Activated CD4-positive, alpha-beta memory T cell treated with anti-CD3 and anti-CD28 coated beads, Interleukin-2, amount 10 ng/mL, durations not matched to agents 7 days and 5 days (primary cell): ENCODE data around the gene WFIKKN2. TPM values are rescaled to one million over a fixed set of nuclear protein-coding genes. Genes with fewer than 3 reads are reported as not detected.

ENCODE experiments used
- CTCF ChIA-PET: fragments of 350-600 bp; sonication (Branson Sonifier 250); formaldehyde crosslinking; loops from one replicate; lab custom pipeline; 2021; ENCODE audit warnings: antibody characterized with exemption, inconsistent platforms; lab: Charles Lee
- POLR2A ChIA-PET: fragments of 350-600 bp; sonication (Branson Sonifier 250); formaldehyde crosslinking; loops from one replicate; lab custom pipeline; 2021; ENCODE audit warnings: antibody characterized with exemption; lab: Charles Lee
- DNase-seq: peaks from one replicate; pipeline ENCODE4 v3.0.0-alpha.2; 2020
- H3K27ac Mint-ChIP-seq: one replicate; pipeline ENCODE4 v1.8.0; 2021; ENCODE audit warnings: mild to moderate bottlenecking, mixed read lengths
- H3K27me3 Mint-ChIP-seq: one replicate; pipeline ENCODE4 v1.8.0; 2021; ENCODE audit warnings: mixed read lengths
- H3K36me3 Mint-ChIP-seq: one replicate; pipeline ENCODE4 v1.8.0; 2021; ENCODE audit warnings: low read depth, mixed read lengths
- H3K4me1 Mint-ChIP-seq: one replicate; pipeline ENCODE4 v1.8.0; 2021; ENCODE audit warnings: mixed read lengths
- H3K4me3 Mint-ChIP-seq: one replicate; pipeline ENCODE4 v1.8.0; 2021; ENCODE audit warnings: mild to moderate bottlenecking, mixed read lengths
- H3K9me3 Mint-ChIP-seq: one replicate; pipeline ENCODE4 v1.8.0; 2021; ENCODE audit warnings: mixed read lengths
- total RNA-seq, 2 experiments: library from RNA; stranded (reverse); gene quantifications; one replicate each; pipeline ENCODE4 v1.2.3, GENCODE V29; 2021

The WFIKKN2 gene
- total RNA-seq, 2 experiments from 2014 or later, result not detected

DNA sequence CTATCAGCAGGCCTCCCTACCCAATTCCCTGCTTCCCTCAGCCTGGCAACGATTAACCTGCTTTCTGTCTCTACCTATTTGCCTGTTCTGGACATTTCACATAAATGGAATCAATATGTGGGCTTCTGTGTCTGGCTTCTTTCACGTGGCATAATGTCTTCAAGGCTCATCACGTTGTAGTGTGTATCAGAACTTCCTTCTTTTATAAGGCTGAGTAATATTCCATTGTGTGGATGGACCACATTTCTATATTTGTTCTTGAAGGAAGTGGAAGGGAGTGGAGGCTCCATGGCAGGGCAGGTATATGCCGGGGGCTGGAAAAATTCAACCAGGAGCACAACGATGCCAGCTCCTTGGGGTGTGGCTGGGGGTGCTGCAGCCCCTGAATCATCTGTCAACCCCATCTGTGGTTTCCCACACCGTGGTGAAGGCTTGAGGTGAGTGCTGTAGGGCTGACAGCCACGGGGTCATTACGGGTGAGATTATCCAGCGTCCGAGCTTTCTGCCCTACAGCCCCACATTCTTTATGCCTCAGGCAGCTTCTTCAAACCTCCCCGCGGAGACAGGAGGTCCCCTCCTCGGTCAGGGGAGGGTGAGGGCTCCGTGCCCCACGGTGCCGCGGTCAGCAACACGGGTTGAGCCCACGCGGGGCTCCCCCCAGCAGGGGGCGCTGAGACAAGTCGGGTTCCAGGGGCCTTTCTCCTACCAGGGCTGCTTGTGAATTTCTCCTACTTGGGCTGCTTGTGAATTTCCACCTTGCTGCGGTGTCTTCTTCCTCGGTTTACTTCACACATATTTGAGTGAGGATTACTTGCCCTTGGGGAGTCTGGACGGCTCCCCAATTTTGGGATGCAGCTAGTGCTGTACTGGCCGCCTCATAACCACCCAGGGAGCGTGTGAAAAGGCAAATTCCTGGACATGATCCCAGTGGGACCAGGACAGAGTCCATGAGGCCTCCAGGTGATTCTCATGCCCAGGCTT lies 18.3 kb upstream of the WFIKKN2 start:
- no peaks in the 10 kb centered on the region for H3K9me3 Mint-ChIP-seq
- peaks cover 27% of the 10 kb centered on the region for H3K4me1 Mint-ChIP-seq
- CTCF ChIA-PET, result interaction anchor here (0.6 to 2.2 kb wide), 15 partner anchors 10 to 140 kb away, joined by 3 to 14 read pairs (median 4); partner anchors contain the start of gene ANKRD40CL
- H3K4me3 Mint-ChIP-seq, result no peak overlapping the region
- H3K27me3 Mint-ChIP-seq, result peaks cover 34% of the 10 kb centered on the region
- H3K27ac Mint-ChIP-seq, result no peak overlapping the region
- DNase-seq, result peak; percentile 54
- POLR2A ChIA-PET, result no interaction called here
- H3K36me3 Mint-ChIP-seq, result no peaks in the 10 kb centered on the region

DNA sequence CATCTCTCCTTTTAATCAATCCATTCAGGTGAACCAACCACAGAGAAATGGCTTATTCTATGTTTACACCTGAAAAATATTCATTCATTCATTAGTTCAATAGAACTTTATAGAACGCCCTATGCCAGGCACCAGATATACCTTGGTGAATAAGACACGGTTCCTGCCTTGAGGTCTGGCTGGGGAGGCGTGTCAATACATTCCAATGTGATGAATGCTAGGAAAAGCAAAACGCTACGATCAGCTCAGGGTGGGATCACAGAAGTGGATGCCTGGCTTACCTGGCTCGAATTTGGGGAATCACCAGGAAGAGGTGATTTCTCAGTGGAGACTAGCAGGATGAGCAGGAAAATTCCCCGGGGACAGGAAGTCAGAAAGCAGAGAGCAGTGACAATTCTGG lies 17.5 kb upstream of the WFIKKN2 start:
- H3K36me3 Mint-ChIP-seq, result no peaks in the 10 kb centered on the region
- no peaks in the 10 kb centered on the region for H3K9me3 Mint-ChIP-seq
- H3K27ac Mint-ChIP-seq, result no peak overlapping the region
- POLR2A ChIA-PET, result no interaction called here
- CTCF ChIA-PET, result interaction anchor here (1.0 to 2.2 kb wide), 9 partner anchors 11 to 139 kb away, joined by 3 to 14 read pairs (median 6); partner anchors contain the start of gene ANKRD40CL
- peaks cover 36% of the 10 kb centered on the region for H3K27me3 Mint-ChIP-seq
- DNase-seq, result no peak
- H3K4me3 Mint-ChIP-seq, result no peak overlapping the region
- H3K4me1 Mint-ChIP-seq, result peaks cover 27% of the 10 kb centered on the region

DNA sequence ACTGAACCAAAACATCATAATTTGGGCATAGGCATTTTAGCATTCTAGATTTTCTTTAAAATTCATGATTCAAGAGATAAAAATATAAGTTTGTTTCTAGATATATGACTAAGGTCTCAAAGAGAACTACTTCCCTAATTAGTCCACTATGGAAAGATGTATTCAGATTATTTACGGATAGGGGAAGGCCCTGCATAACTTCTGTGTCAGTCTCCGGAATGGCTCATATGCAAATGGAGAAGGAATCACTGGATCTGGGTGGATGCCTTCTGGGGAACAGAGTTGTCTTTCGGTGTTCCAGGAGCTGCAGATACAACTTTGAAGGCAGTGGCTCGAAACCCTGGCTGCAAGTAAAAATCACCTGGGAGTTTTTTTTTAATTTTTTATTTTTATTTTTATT lies 17.1 kb upstream of the WFIKKN2 start:
- Mint-ChIP-seq H3K36me3 (no peaks in the 10 kb centered on the region), H3K9me3 (no peaks in the 10 kb centered on the region), H3K27ac (no peak overlapping the region), H3K4me1 (peaks cover 27% of the 10 kb centered on the region), H3K27me3 (peaks cover 36% of the 10 kb centered on the region), H3K4me3 (no peak overlapping the region)
- ChIA-PET CTCF (interaction anchor here (0.8 to 2.2 kb wide), 6 partner anchors 24 to 178 kb away, joined by 3 to 14 read pairs (median 3); partner anchors contain the start of gene ANKRD40CL), POLR2A (interaction anchor here (0.9 to 1.0 kb wide), 2 partner anchors 20 to 48 kb away, joined by 3 read pairs; partner anchors contain the start of gene TOB1)
- no peak for DNase-seq

DNA sequence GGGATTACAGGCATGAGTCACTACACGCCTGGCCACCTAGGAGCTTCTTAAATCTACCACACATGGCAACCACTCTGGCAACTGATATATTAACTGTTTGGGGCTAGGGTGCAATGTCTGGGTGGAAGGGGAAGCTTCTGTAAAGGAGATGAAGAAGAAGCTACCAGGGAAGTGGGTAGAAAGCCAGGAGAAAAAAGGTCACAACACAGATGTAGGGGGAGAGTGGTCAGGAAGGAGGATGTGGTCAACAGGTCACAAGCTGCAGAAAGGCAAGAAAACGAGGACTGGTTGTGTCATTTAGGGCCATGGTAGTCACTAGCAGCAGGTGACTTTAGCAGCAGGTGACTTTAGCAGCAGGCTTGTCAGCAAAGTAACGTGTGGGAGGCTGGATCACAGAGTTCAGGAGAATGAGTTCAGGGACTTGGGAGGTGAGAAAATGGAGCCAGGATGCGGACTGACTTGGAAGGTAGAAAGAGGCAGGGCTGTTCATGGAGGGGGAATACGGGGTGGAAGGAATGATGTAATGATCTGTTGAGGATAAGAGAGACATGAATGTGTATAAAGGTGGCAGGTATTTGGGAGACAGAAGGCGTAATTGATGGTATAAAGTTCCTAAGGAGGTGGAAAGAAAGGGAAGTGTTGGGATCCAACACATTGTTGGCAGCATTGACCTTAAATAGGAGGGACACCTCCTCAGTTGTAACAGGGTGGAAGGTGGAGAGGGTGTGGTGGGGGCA lies 16.3 kb upstream of the WFIKKN2 start:
- peaks cover 27% of the 10 kb centered on the region for H3K4me1 Mint-ChIP-seq
- no peak overlapping the region for H3K27ac Mint-ChIP-seq
- H3K27me3 Mint-ChIP-seq, result peaks cover 35% of the 10 kb centered on the region
- ChIA-PET POLR2A (interaction anchor here (0.9 to 1.0 kb wide), 2 partner anchors 19 to 47 kb away, joined by 3 read pairs; partner anchors contain the start of gene TOB1), CTCF (interaction anchor here (0.8 to 2.2 kb wide), 5 partner anchors 23 to 177 kb away, joined by 3 to 14 read pairs (median 3); no protein-coding TSS in a partner anchor)
- peak; percentile 19 for DNase-seq
- no peaks in the 10 kb centered on the region for H3K36me3 Mint-ChIP-seq
- H3K9me3 Mint-ChIP-seq, result peaks cover 5% of the 10 kb centered on the region
- H3K4me3 Mint-ChIP-seq, result no peak overlapping the region

DNA sequence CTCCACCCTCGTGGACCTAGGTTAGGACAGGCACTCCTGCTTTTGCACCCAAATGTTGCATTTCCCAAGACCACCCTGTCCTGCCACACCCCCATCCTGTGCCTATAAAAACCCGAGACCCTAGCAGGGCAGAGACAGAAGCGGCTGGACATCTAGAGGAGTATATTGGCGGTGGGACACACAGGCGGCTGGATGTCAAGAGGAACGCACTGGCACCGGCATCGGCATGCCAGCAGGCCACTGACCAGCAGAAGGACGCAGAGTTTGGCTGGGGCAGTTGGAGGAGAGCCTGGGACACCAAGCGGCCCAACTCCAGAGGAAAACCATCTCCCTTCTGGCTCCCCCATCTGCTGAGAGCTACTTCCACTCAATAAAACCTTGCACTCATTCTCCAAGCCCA lies 14.7 kb upstream of the WFIKKN2 start:
- Mint-ChIP-seq H3K36me3 (no peaks in the 10 kb centered on the region), H3K9me3 (peaks cover 5% of the 10 kb centered on the region), H3K4me3 (no peak overlapping the region), H3K4me1 (peaks cover 27% of the 10 kb centered on the region), H3K27ac (no peak overlapping the region), H3K27me3 (peaks cover 33% of the 10 kb centered on the region)
- ChIA-PET CTCF (interaction anchor here (0.5 to 0.9 kb wide), 2 partner anchors 16 to 32 kb away, joined by 3 to 6 read pairs; no protein-coding TSS in a partner anchor), POLR2A (no interaction called here)
- DNase-seq, result no peak

DNA sequence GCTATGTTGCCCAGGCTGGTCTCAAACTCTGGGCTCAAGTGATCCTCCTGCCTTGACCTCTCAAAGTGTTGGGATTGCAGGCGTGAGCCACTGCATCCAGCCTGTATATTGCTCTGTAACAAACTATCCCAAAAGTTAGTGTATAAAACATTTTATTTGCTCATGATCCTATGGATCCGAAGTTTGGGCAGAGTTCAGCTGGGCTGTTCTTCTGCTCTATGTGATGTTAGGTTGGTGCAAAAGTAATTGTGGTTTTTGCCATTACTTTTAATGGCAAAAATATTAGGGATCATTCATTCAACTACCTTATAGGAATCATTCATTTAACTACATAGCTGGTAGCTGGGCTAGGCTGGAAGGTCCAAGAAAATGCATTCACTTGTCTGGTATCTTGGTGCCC lies 12.8 kb upstream of the WFIKKN2 start:
- peaks cover 27% of the 10 kb centered on the region for H3K27me3 Mint-ChIP-seq
- ChIA-PET POLR2A (no interaction called here), CTCF (interaction anchor here (1.1 to 2.3 kb wide), 2 partner anchors 19 to 43 kb away, joined by 3 to 8 read pairs; no protein-coding TSS in a partner anchor)
- peaks cover 5% of the 10 kb centered on the region for H3K9me3 Mint-ChIP-seq
- H3K36me3 Mint-ChIP-seq, result no peaks in the 10 kb centered on the region
- no peak overlapping the region for H3K4me3 Mint-ChIP-seq
- H3K4me1 Mint-ChIP-seq, result peaks cover 22% of the 10 kb centered on the region
- no peak for DNase-seq
- H3K27ac Mint-ChIP-seq, result no peak overlapping the region

DNA sequence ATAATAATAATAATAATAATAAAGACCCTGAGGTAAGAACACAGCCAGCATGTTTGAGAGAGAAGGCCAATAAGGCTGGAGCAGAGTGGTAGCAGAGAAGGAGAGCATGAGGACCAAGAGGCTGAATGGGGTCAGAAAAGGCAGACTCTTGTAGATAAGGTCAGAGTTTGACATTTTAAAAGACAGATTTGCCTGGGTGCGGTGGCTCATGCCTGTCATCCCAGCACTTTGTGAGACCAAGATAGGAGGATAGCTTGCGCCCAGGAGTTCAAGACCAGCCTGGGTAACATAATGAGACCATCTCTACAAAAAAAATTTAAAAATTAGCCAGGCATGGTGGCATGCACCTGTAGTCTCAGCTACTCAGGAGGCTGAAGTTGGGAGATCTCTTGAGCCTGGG lies 11.0 kb upstream of the WFIKKN2 start:
- no peak overlapping the region for H3K27ac Mint-ChIP-seq
- H3K4me3 Mint-ChIP-seq, result no peak overlapping the region
- H3K9me3 Mint-ChIP-seq, result peaks cover 5% of the 10 kb centered on the region
- no peaks in the 10 kb centered on the region for H3K36me3 Mint-ChIP-seq
- DNase-seq, result no peak
- H3K27me3 Mint-ChIP-seq, result peaks cover 23% of the 10 kb centered on the region
- peaks cover 19% of the 10 kb centered on the region for H3K4me1 Mint-ChIP-seq
- POLR2A ChIA-PET, result no interaction called here
- CTCF ChIA-PET, result no interaction called here

DNA sequence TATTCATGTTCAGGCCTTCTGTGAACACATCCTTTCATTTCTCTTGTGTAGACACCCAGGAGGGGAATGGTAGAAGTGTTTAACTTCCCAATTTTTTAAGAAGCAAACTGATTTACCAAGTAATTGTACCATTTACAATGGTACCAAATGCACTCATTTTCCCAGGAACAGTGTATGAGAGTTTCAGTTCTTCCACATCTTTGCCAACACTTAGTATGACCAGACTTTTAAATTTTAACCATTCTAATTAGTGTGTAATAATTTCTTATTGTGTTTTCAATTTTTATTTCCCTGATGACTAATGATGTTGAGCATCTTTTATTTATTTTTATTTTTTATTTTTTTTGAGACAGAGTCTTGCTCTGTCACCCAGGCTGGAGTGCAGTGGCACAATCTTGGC lies 10.2 kb upstream of the WFIKKN2 start:
- no peak for DNase-seq
- Mint-ChIP-seq H3K4me3 (no peak overlapping the region), H3K27me3 (peaks cover 22% of the 10 kb centered on the region), H3K27ac (no peak overlapping the region), H3K4me1 (peaks cover 20% of the 10 kb centered on the region), H3K9me3 (peaks cover 5% of the 10 kb centered on the region), H3K36me3 (no peaks in the 10 kb centered on the region)
- POLR2A ChIA-PET, result interaction anchor here (0.7 kb wide), 1 partner anchor 30 kb away, joined by 5 read pairs; no protein-coding TSS in a partner anchor
- CTCF ChIA-PET, result no interaction called here

DNA sequence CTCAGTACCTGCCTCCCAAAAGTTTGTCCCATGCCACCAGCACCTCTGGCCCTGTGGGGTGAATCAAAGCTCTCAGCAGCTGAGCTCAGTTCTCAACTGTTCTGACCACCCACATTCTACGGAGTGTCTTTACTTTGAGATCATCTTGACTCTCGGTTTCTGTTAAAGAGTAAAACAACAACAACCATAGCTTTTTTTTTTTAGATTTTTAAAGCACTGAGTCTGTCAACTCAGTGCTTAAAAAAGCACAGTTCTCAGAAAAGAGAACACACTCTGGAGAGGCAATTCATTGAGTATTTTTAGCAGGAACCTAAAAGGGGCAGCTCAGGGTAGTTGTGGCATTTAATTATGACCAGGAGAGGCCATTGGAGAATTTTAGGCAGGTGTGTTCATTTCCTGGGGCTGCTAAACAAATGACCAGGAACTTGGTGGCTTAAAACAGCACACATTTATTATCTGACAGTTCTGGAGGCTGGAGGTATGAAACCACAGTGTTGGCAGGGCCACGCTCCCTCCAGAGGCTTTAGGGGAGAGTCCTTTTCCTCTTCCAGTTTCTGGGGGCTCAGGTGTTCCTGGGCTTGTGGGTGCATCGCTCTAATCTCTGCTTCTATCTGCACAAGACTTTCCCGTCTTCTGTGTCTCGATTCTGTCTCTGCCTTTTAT lies 6.7 kb upstream of the WFIKKN2 start:
- ChIA-PET POLR2A (no interaction called here), CTCF (interaction anchor here (0.6 to 2.3 kb wide), 6 partner anchors 11 to 46 kb away, joined by 3 to 8 read pairs (median 4); no protein-coding TSS in a partner anchor)
- peaks cover 9% of the 10 kb centered on the region for H3K27me3 Mint-ChIP-seq
- peaks cover 3% of the 10 kb centered on the region for H3K9me3 Mint-ChIP-seq
- H3K4me1 Mint-ChIP-seq, result peaks cover 12% of the 10 kb centered on the region
- DNase-seq, result no peak
- H3K27ac Mint-ChIP-seq, result peak overlapping the region; percentile 12
- H3K4me3 Mint-ChIP-seq, result no peak overlapping the region
- no peaks in the 10 kb centered on the region for H3K36me3 Mint-ChIP-seq

DNA sequence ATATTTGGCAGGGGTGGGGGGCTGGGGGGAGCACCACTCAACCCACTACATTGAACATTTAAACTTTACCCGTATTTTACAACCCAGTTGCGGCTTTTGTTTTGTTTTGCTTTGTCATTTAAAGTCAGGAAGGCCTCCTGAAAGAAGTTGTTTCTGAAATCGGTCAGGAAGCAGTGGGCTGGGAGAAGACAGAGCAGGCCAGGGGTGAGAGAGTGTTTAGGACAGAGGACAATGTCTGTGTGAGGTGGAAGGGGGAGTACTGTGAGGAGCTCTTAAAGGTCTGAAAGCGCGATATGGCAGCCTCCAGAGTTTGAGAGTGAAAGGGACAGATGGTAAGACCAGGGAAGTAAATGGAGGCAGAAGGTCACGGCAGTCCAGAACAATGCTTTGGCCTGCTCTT lies 6.1 kb upstream of the WFIKKN2 start:
- DNase-seq, result no peak
- Mint-ChIP-seq H3K4me3 (no peak overlapping the region), H3K36me3 (no peaks in the 10 kb centered on the region), H3K9me3 (no peaks in the 10 kb centered on the region), H3K27ac (peak overlapping the region; percentile 12), H3K27me3 (peaks cover 11% of the 10 kb centered on the region), H3K4me1 (peaks cover 12% of the 10 kb centered on the region)
- ChIA-PET POLR2A (no interaction called here), CTCF (interaction anchor here (1.7 to 2.3 kb wide), 2 partner anchors 12 to 13 kb away, joined by 7 to 8 read pairs; no protein-coding TSS in a partner anchor)

DNA sequence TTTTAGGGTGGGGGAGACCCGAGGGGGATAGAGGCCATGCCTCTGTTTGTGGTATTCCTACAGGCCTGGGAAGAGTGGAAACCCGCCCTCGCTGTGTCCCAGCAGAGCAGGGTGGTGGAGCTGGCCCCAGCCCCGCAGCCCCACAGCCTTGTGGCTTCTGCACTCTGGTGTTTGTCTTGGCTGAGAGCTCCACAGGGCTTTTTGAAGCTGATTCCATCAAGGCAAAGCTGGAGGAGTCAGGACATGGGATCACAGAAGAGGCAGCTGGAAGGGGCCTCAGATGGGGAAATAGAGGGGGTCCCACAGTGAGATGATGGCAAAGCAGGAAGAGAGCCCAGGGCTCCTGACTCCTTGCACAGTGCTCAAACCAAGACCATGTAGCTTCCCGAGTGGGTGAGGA lies 5.0 kb upstream of the WFIKKN2 start:
- peaks cover 19% of the 10 kb centered on the region for H3K27me3 Mint-ChIP-seq
- POLR2A ChIA-PET, result no interaction called here
- DNase-seq, result no peak
- H3K27ac Mint-ChIP-seq, result no peak overlapping the region
- H3K9me3 Mint-ChIP-seq, result no peaks in the 10 kb centered on the region
- no peaks in the 10 kb centered on the region for H3K36me3 Mint-ChIP-seq
- no peak overlapping the region for H3K4me3 Mint-ChIP-seq
- H3K4me1 Mint-ChIP-seq, result peaks cover 12% of the 10 kb centered on the region
- CTCF ChIA-PET, result interaction anchor here (1.7 to 2.3 kb wide), 2 partner anchors 12 to 13 kb away, joined by 7 to 8 read pairs; no protein-coding TSS in a partner anchor

DNA sequence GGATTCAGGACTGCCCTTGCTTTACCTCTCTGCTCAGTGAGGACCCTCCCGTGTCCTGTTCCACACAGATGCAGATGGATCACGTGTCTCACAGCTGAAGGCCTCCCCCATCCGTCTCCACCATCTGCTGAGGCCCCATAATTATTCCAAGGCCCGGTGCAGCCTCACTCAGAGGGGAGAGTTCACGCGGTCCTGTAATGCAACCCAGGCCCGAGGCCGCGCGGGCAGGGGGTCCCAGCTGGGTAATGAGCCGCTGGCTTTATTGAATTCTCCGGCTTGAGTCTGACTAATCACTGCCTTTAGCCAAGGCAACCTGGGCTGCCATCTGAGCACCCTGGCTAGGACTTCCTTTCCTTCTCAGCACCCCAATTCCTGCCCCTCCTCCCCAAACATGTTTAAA lies 4.4 kb upstream of the WFIKKN2 start:
- CTCF ChIA-PET, result interaction anchor here (2.3 kb wide), 1 partner anchor 14 kb away, joined by 8 read pairs; no protein-coding TSS in a partner anchor
- Mint-ChIP-seq H3K9me3 (no peaks in the 10 kb centered on the region), H3K27me3 (peaks cover 24% of the 10 kb centered on the region), H3K4me3 (no peak overlapping the region), H3K27ac (no peak overlapping the region), H3K36me3 (no peaks in the 10 kb centered on the region), H3K4me1 (peaks cover 12% of the 10 kb centered on the region)
- POLR2A ChIA-PET, result no interaction called here
- DNase-seq, result no peak
